ENCODE measurements around the gene CRADD.

The CRADD gene

GRCh38 chr12:93802293-93802692, 125.1 kb downstream of the CRADD start:
- Histone ChIP-seq H3K9ac (ENCODE audit: low read depth, low read length) (no peak overlapping the region), H3K27ac (ENCODE audit: low read depth, low read length) (no peak overlapping the region), H3K4me3 (ENCODE audit: low read length) (no peak overlapping the region), H3K36me3 (ENCODE audit: insufficient read depth, low read length) (no peaks in the 10 kb centered on the region), H3K27me3 (ENCODE audit: insufficient read depth, low read length) (no peaks in the 10 kb centered on the region), H3K4me1 (ENCODE audit: insufficient read depth, low read length) (peaks cover 9% of the 10 kb centered on the region), H3K9me3 (ENCODE audit: insufficient read depth, low read depth, low read length) (no peaks in the 10 kb centered on the region)
- WGBS = 100% methylated on average over 2 of the region's 2 CpGs

DNA sequence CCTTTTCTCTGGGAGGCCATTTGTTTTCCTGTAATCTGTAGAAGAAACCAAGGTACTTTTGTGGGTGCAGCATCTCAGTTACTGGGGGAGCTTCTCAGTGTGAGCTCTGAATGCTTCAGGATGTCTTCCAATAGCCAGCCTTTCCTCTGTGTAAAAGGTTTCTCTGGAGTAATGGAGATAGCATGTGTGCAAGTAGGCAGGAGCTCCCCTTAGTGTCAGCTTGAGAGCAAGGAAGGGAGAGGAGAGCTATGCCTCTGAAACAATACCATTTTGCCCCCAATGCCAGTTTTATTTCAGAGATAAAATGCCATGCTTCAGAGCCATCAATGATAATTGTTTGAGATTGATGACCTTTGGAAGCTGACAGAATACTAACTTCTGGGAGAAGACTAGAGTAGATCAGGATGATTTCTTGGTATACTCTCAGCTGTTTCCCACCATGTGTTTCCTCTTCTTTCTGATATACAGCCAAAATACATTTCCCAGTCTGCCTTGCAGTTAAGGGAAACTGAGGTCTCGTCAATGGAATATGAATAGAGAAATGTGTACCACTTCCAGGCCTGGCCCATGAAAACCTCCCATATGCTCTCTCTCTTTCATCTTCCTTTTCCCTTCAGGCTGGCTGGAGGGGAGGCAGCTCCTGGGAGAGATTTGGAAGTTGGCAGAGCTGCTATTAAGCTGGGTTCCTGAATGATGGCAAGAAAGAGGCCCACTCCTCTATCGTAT, 125.7 kb downstream of the CRADD start:
- no peak overlapping the region for H3K9ac ChIP-seq (ENCODE audit: low read depth, low read length)
- no peaks in the 10 kb centered on the region for H3K9me3 ChIP-seq (ENCODE audit: insufficient read depth, low read depth, low read length)
- no peak overlapping the region for H3K4me3 ChIP-seq (ENCODE audit: low read length)
- H3K36me3 ChIP-seq (ENCODE audit: insufficient read depth, low read length) = no peaks in the 10 kb centered on the region
- no peaks in the 10 kb centered on the region for H3K27me3 ChIP-seq (ENCODE audit: insufficient read depth, low read length)
- WGBS = no CpG with 5 or more reads among the region's 2 CpGs
- no peak overlapping the region for H3K27ac ChIP-seq (ENCODE audit: low read depth, low read length)
- peaks cover 9% of the 10 kb centered on the region for H3K4me1 ChIP-seq (ENCODE audit: insufficient read depth, low read length)

- Histone ChIP-seq H3K4me1 (ENCODE audit: insufficient read depth, low read length) (peaks cover 9% of the 10 kb centered on the region), H3K27ac (ENCODE audit: low read depth, low read length) (no peak overlapping the region), H3K36me3 (ENCODE audit: insufficient read depth, low read length) (no peaks in the 10 kb centered on the region), H3K9me3 (ENCODE audit: insufficient read depth, low read depth, low read length) (no peaks in the 10 kb centered on the region), H3K27me3 (ENCODE audit: insufficient read depth, low read length) (no peaks in the 10 kb centered on the region), H3K4me3 (ENCODE audit: low read length) (no peak overlapping the region), H3K9ac (ENCODE audit: low read depth, low read length) (no peak overlapping the region)
- 79% methylated on average over 4 of the region's 4 CpGs for WGBS
Measured at GRCh38 chr12:93803424-93803807, 126.2 kb downstream of the CRADD start.

DNA sequence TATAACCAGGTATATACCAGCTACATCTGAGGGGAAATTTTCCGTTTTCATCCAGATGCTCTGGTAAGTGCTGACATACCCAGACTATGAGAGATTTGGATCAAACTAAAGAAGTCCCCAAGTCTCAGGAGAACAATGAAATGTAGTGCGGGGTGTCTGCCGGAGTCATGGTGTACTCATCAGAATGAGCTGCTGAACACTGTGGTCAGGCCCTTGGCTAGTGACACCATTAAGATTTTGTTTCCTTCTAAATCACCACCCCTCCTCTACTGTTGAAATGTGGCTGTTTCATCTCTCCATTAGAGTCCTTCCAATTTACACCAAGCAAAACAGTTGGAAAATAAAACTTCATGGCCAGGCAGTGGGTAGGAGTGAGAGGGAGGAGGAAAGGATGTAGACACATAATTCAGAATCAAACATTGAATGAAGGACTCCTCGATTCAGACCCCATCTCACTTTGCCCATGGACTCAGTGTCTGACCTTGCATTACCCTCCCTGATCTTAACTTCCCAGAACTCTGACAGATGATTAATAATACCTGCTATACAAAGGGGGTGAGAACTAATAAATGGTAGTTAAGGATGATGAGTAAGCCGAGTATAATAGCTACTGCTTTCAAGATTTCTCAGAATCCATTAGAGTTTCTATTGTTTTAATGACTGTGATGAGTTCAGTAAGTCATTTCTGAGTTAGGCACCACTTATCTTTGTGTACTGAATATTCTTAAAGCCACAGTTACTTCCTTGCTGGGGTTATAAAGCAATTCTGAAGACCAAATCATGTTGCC, 127.4 kb downstream of the CRADD start:
- Histone ChIP-seq H3K4me1 (ENCODE audit: insufficient read depth, low read length) (no peaks in the 10 kb centered on the region), H3K36me3 (ENCODE audit: insufficient read depth, low read length) (no peaks in the 10 kb centered on the region), H3K27me3 (ENCODE audit: insufficient read depth, low read length) (no peaks in the 10 kb centered on the region), H3K27ac (ENCODE audit: low read depth, low read length) (no peak overlapping the region), H3K9ac (ENCODE audit: low read depth, low read length) (no peak overlapping the region), H3K9me3 (ENCODE audit: insufficient read depth, low read depth, low read length) (no peaks in the 10 kb centered on the region), H3K4me3 (ENCODE audit: low read length) (no peak overlapping the region)
- WGBS = 90% methylated on average over 5 of the region's 5 CpGs

- 87% methylated on average over 4 of the region's 4 CpGs for WGBS
- Histone ChIP-seq H3K9ac (ENCODE audit: low read depth, low read length) (no peak overlapping the region), H3K36me3 (ENCODE audit: insufficient read depth, low read length) (no peaks in the 10 kb centered on the region), H3K27me3 (ENCODE audit: insufficient read depth, low read length) (no peaks in the 10 kb centered on the region), H3K4me3 (ENCODE audit: low read length) (no peak overlapping the region), H3K4me1 (ENCODE audit: insufficient read depth, low read length) (peaks cover 3% of the 10 kb centered on the region; the same call in 1 of the 2 replicates), H3K27ac (ENCODE audit: low read depth, low read length) (no peak overlapping the region), H3K9me3 (ENCODE audit: insufficient read depth, low read depth, low read length) (no peaks in the 10 kb centered on the region)
Measured at GRCh38 chr12:93805736-93806141, 128.6 kb downstream of the CRADD start.

- Histone ChIP-seq H3K4me1 (ENCODE audit: insufficient read depth, low read length) (peaks cover 7% of the 10 kb centered on the region), H3K27me3 (ENCODE audit: insufficient read depth, low read length) (no peaks in the 10 kb centered on the region), H3K36me3 (ENCODE audit: insufficient read depth, low read length) (no peaks in the 10 kb centered on the region), H3K9me3 (ENCODE audit: insufficient read depth, low read depth, low read length) (no peaks in the 10 kb centered on the region), H3K27ac (ENCODE audit: low read depth, low read length) (no peak overlapping the region), H3K9ac (ENCODE audit: low read depth, low read length) (no peak overlapping the region), H3K4me3 (ENCODE audit: low read length) (no peak overlapping the region)
- 86% methylated on average over 2 of the region's 2 CpGs for WGBS
Measured at GRCh38 chr12:93807354-93807753, 130.2 kb downstream of the CRADD start.

- H3K27ac ChIP-seq (ENCODE audit: low read depth, low read length) = no peak overlapping the region
- no peaks in the 10 kb centered on the region for H3K9me3 ChIP-seq (ENCODE audit: insufficient read depth, low read depth, low read length)
Measured at GRCh38 chr12:93808169-93808899, 131.2 kb downstream of the CRADD start.

DNA sequence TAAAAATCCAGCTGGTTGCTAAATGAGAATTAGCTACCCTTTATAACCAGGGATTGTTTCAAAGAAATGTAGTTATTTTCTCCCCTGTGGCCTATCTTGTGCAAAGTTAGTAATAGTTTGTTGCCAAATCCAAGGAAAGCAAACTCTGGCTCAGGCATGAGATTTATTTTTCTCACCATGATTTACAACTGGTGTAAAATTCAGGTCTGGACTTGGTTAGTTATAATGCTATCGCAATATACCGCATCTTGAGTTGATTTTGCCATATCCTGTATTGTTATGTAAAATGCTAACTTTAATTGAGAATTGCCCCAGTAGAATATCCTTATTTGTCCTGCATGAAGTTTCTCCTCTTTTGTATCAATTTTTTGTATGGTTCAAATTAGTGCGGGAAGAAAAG, 135.5 kb downstream of the CRADD start:
- 100% methylated on average over 2 of the region's 3 CpGs for WGBS
- Histone ChIP-seq H3K36me3 (ENCODE audit: insufficient read depth, low read length) (no peaks in the 10 kb centered on the region), H3K27me3 (ENCODE audit: insufficient read depth, low read length) (no peaks in the 10 kb centered on the region)

More at GRCh38 chr12:93808169-93808899, 131.2 kb downstream of the CRADD start:
- H3K4me3 ChIP-seq (ENCODE audit: low read length) = no peak overlapping the region
- H3K4me1 ChIP-seq (ENCODE audit: insufficient read depth, low read length) = peaks cover 7% of the 10 kb centered on the region
- H3K9ac ChIP-seq (ENCODE audit: low read depth, low read length) = no peak overlapping the region
- H3K36me3 ChIP-seq (ENCODE audit: insufficient read depth, low read length) = no peaks in the 10 kb centered on the region
- 93% methylated on average over 5 of the region's 6 CpGs for WGBS
- no peaks in the 10 kb centered on the region for H3K27me3 ChIP-seq (ENCODE audit: insufficient read depth, low read length)

GRCh38 chr12:93813186-93813585, 136.0 kb downstream of the CRADD start:
- H3K4me3 ChIP-seq (ENCODE audit: low read length) = no peak overlapping the region
- peaks cover 7% of the 10 kb centered on the region for H3K4me1 ChIP-seq (ENCODE audit: insufficient read depth, low read length)
- H3K27me3 ChIP-seq (ENCODE audit: insufficient read depth, low read length) = no peaks in the 10 kb centered on the region
- no peak overlapping the region for H3K27ac ChIP-seq (ENCODE audit: low read depth, low read length)
- no peaks in the 10 kb centered on the region for H3K36me3 ChIP-seq (ENCODE audit: insufficient read depth, low read length)
- 92% methylated on average over 3 of the region's 3 CpGs for WGBS
- no peaks in the 10 kb centered on the region for H3K9me3 ChIP-seq (ENCODE audit: insufficient read depth, low read depth, low read length)
- no peak overlapping the region for H3K9ac ChIP-seq (ENCODE audit: low read depth, low read length)

More for the DNA sequence above, 135.5 kb downstream of the CRADD start:
- no peak overlapping the region for H3K9ac ChIP-seq (ENCODE audit: low read depth, low read length)
- no peak overlapping the region for H3K4me3 ChIP-seq (ENCODE audit: low read length)
- H3K27ac ChIP-seq (ENCODE audit: low read depth, low read length) = no peak overlapping the region
- H3K4me1 ChIP-seq (ENCODE audit: insufficient read depth, low read length) = peaks cover 7% of the 10 kb centered on the region
- no peaks in the 10 kb centered on the region for H3K9me3 ChIP-seq (ENCODE audit: insufficient read depth, low read depth, low read length)

- 90% methylated on average over 14 of the region's 14 CpGs for WGBS
- no peaks in the 10 kb centered on the region for H3K36me3 ChIP-seq (ENCODE audit: insufficient read depth, low read length)
- no peaks in the 10 kb centered on the region for H3K27me3 ChIP-seq (ENCODE audit: insufficient read depth, low read length)
- no peak overlapping the region for H3K4me3 ChIP-seq (ENCODE audit: low read length)
- H3K9ac ChIP-seq (ENCODE audit: low read depth, low read length) = no peak overlapping the region
- no peaks in the 10 kb centered on the region for H3K9me3 ChIP-seq (ENCODE audit: insufficient read depth, low read depth, low read length)
- peaks cover 7% of the 10 kb centered on the region for H3K4me1 ChIP-seq (ENCODE audit: insufficient read depth, low read length)
- no peak overlapping the region for H3K27ac ChIP-seq (ENCODE audit: low read depth, low read length)
Measured at GRCh38 chr12:93813972-93814821, 137.0 kb downstream of the CRADD start.
